Measurements from ENCODE around the gene FGF12. TPM values are rescaled to one million over a fixed set of nuclear protein-coding genes. Genes with fewer than 3 reads are reported as not detected.

The FGF12 gene
- total RNA-seq, 1 experiment from 2014 or later: 4.6 TPM

DNA sequence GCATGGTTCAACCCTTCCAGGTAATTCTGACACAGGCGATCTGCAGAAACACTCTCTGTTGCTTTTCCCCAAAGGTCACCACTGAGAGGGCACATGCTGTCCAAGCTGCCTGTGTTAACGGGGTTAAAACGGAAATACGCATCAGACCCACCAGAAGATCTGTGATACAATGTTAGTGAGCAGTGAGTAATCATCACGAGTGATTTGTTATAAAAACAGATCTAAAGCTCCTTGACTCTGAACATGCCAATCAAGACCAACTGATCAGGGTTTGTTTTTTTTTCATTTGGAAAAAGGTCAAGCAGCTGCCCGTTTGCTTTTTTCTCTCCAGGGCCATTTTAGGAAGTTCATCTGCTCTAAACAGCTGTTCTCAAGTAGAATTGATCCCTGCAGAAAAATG lies 43.2 kb downstream of the FGF12 start:
- peak; percentile 6 for DNase-seq (ENCODE audit: low read depth)

DNA sequence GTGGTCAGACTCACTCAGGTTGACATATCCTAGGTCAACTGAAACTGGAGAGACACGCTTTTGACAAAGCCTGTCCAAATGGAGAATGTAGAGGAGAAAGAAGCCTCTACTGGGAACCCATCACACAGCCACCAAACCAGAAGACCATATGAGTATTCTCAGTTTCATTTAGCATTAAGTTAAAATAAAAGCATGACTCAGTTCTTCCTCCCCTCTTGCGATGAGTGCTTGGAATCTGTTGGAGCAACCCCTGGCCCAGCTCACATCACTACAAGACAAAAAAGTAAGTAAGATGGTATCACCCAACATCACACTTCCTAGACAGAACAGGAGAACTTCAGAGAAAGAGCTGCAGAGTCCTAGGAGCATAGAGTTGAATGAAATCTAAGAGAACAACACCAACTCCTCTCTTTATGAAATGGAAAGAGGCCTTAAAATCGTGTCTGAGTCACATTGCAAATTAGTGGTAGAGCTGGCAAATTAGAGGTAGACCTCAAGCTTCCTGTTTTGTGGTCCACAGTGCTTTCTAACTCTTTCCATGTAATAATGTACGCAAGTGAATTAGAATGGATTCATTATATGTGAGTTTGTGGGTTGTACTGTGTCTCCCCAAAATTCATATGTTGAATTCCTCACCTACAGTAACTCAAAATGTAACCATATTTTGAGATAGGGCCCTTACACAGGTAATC lies 51.2 kb downstream of the FGF12 start:
- DNase-seq (ENCODE audit: low read depth): peak; percentile 7

DNA sequence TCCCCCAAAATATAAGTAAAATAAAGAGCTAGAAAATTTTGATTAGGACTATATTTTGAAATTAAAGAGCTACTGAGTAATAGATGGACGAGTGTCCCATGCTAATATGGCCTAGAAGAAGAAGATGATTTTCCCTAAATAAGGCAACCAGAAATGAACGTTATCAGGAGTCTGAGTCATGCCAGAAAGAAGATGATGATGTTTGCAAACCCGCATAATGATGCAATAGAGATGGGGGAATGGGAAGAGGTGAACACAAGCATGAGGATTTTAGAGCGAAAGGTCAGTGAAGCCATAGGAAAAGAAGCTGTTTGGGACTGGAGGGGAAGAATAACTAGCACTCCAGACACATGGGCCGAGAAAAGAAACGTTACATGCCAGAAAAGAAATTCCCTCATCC lies 71.7 kb downstream of the FGF12 start:
- no peak for DNase-seq (ENCODE audit: low read depth)

DNA sequence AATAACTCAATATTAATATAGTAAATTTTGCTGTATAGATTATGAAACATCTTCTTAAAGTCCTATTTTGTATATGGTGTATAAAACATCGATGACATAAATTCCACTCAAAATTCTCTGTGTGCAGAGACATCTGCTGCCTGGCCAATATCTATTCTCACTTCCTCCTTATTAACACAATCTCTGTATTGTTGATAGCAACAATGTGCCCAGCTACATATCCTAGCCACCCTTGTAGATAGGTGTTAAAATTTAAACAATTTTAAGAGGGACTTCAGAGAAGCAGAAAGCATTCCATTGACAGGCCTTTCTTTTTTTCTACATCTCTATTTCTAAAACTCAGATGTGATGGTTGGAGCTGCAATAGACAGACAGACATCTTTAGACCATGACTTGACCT lies 72.3 kb downstream of the FGF12 start:
- DNase-seq (ENCODE audit: low read depth): no peak

DNA sequence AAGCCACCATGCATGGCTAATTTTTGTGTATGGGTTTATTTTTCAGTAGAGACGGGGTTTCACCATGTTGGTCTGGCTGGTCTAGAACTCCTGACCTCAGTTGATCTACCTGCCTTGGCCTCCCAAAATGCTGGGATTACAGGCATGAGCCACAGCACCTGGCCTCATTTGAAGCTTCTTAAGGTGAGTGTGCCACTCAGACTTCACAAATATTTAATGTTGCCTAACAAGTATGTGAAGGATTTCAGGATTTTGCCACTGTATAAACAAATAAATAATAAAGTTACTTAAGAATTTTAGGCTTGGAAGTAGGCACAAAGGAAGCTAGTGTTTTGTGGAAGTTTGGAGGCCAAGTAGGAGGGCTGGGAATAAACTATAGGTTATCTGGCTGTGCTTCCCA lies 73.5 kb downstream of the FGF12 start:
- no peak for DNase-seq (ENCODE audit: low read depth)

DNA sequence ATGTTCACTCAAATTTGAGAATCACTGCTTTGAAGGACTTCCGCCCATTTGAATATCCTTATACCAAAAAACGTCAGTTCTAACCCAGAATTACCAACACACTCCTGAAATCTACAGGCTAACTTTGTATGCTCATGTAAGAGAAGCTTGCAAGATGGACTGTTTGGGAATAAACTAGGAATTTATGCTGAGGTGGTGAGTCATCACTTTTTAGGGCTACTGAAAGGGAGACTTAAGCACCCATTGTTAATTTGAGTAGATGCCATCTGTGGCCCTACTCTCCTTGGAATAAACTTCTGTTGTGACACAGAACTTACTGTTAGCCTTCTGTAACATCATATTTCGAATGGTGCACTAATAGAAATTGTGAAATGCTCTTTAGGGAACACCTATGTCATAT lies 74.6 kb downstream of the FGF12 start:
- DNase-seq (ENCODE audit: low read depth): no peak

DNA sequence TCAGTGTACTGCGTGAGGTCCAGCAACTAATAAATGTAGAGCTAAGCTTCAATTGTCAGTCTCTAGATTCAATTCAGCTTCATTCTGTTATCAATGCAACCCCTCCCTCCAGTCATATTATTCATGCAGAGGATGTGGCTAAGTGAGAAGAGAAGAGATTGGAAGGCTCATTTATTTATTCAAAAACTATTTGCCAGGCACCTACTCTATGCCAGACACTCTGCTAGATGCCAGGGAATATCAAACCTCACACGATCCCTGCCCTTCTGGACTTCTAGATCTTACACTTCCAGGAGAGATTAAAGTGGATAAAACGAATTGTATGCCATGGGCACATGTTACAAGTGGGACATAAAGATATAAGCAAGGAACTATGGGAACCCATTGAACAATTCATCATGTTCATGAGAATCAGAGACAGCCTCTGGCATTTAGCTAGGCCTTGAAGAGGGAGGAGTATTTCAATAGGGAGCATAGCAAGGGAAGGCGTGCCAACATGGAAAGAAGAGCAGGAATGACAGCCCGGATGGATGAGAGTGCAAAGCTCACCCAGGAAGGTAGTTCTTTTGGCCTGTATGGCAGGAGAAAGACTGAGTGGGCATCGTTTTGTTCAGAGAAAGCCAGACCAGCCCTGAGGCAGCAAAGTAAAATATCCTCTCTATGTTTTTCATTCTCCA lies 75.4 kb downstream of the FGF12 start:
- DNase-seq (ENCODE audit: low read depth): no peak

DNA sequence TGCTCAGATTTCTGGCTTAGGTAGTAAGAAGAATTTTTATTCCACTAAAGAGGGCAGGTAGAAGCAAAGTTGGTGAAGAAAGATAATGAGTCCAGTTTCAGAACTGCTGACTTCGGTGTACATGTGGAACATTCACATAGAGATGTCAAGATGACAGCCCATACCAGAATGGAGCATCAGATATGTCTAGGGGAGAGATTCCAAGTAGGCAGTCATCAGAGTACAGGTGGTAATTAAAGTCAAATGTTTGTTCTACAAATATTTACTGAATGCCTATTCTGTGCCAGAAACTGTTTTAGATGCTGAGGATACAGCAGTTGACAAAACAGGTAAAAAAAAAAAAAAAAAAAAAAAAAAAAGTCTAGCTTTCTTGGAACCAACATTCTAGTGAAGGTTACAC lies 81.9 kb downstream of the FGF12 start:
- no peak for DNase-seq (ENCODE audit: low read depth)

DNA sequence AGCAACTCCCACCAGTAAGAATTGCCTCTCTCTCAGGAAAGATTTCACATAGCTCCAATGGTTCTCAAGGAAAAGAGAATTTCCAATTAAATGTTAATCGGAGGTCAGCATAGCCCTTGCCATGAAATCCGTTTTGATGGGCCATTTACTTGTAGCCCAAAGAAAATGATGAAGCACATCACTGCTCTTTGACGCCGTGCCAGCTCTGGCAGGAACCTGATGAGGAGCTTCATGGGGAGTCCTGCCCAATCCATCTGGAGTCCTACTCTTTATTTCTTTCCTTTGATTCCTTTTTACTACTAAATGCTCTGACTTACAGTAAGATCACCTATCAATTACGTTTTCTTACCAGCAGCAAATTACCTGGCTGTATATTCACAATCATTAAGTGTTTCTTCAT lies 84.7 kb downstream of the FGF12 start:
- DNase-seq (ENCODE audit: low read depth): no peak

DNA sequence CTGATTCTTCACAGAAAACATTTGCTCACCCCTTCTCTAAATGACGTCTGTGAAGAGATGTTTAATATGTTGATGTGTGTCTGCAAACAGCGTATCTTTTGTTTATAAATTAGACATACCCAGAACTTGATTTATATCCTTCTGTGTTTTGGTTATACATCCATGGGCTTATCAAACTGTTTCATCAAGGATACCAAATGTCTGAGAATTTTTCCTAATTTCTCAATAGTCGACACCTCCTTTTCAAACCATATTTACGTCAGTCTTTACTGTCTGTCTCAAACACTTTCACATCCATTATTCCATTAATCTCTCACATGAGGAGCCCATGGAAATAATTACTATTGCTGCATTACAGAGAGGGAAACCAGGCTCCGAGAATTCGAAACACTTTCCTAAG lies 85.4 kb downstream of the FGF12 start:
- no peak for DNase-seq (ENCODE audit: low read depth)

DNA sequence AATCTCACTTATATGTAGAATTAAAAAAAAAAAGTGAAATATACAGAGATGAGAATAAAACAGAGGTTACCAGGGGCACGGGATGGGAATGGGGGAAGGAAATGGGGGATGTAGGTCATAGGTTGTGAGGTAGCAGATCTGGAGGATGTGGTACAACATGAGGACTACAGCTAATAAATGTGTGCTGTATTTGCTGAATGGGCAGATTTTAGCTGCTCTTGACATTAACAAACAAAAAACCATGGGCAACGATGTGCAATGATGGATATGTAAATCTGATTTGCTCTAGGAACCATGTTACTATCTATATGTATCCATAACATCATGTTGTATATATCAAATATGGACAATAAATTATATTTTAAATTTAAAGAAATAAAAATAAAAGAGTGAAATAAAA lies 87.4 kb downstream of the FGF12 start:
- no peak for DNase-seq (ENCODE audit: low read depth)

DNA sequence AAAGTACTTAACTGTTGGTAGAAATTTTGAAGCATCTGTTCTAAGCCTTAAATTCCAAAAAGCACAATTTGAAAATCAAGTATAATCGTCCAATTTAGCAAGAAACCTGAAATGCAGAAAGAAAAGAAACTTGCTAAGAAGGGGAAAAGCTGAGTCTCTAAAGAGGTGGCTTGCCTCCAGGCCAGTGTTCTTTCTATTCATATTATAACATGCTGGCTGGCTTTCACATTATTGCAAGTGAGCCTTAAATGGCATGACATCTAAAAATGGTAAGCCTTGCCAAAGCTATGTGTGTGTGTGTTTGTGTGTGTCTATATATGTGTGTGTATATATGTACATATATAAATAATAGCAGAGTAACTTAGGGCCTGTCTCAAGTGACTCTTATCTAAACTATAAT lies 89.5 kb downstream of the FGF12 start:
- no peak for DNase-seq (ENCODE audit: low read depth)

DNA sequence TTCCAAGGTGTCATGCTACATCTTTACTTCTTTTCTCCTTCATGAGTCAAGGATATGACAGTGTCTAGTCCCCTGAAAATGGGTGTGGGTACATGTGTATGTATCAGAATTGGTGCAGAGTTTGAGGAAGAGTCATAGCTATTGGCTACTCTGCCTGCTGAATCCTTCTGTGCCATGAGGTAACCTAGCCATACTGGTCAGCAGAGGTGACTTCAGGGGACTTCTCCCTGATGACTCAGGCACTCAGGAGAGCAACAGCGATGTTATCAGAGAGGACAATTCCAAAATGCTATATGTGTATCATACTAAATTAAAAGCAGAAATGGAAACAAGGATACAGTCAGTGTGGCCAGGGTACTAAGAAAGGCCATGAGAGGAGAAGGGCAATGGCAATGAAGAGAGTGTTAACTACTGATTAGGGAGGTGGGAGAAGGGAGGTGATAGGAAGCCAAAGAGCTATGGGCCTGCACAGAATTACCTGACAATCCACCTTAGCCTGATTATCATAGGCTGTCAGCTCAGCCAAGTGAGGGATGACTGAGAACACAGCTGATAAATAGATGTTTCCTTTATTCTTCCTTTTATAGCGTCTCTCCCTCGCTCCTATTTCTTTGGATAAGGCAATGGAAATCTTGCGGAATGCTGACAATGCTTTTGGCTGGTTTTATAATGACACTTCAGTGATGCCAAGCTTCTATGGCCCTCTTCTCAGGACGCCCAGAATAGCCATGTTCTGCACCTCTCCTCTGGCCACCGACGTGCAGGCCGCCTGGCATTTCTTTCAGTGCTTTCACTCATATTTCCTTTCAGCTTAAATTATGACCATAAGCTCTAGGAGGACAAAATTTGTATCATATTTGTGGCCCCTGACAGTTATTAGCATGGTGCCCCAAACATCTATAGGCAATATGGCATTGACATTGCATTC lies 90.6 kb downstream of the FGF12 start:
- DNase-seq (ENCODE audit: low read depth): no peak

DNA sequence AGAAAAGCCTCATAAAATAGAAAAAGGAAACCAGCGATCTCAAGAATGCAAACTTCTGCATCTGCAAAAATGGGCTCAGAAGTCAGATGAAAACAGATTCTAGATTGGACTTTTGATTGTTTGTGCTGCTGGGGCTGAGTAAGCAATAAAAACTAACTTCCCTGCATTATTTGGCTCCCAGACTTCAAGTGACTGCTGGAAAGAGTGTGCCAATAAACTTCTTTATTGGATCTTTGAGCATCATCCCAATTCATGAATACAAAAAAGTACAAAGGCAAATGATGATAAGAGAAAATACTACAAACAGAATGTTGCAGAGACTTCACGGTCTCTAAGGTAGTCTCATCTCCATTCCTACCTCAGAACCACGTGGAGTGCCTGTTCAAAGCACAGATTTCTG lies 97.9 kb downstream of the FGF12 start:
- DNase-seq (ENCODE audit: low read depth): no peak

DNA sequence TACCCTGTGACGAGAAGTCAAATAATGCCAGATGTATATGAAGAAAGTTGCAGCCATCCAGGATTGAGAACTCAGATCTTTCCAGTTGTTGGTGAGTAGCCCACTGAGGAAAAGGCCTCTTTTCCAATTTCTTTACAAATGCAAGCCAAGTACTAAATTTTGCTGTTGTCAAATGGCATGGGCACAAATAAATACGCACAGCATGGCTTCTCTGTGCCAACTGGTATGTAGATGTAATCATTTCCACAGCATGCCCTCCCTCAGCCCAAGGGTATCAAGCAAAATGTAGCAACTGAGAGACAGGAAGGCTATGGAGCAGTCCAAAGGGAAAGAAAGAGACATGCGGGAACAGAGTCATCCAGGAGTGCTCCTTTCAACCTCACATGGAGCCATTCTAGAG lies 105.4 kb downstream of the FGF12 start:
- no peak for DNase-seq (ENCODE audit: low read depth)

DNA sequence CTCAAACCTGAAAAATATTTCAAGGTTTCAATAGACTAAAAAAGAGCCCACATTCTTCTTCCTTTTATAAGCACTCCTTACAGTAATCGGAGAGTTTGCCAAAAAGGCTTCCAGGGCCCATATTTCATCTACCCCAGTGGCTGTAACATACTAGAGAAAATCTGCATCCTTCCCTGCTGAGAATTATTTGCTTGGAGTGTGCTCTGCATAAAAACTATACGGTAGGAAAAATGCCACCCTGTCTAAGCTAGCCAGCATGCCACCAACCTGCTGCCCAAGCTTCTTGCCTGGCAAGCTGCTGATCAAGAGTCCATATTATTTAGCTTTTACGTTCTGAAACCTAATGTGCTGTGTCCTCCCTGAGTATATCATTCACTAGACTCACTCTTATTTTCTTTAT lies 107.1 kb downstream of the FGF12 start:
- no peak for DNase-seq (ENCODE audit: low read depth)

DNA sequence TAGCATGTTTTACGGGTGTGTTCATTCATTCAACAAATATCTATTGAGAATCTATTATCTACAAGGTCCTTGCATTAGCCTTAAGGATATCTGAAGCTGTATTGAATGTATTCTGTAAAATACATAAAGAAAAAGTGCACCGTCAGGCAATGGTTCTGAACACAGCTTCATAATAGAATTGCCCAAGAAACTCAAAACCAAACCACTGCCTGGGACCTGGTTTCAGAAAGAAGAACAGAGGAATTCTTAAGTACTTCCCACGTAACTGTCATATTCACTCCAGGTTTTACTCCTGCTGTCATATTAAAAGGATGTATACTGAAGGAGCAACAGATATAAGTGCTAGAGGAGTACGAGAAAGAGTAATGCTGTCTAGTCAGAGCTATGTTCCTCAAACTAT lies 115.9 kb downstream of the FGF12 start:
- no peak for DNase-seq (ENCODE audit: low read depth)

DNA sequence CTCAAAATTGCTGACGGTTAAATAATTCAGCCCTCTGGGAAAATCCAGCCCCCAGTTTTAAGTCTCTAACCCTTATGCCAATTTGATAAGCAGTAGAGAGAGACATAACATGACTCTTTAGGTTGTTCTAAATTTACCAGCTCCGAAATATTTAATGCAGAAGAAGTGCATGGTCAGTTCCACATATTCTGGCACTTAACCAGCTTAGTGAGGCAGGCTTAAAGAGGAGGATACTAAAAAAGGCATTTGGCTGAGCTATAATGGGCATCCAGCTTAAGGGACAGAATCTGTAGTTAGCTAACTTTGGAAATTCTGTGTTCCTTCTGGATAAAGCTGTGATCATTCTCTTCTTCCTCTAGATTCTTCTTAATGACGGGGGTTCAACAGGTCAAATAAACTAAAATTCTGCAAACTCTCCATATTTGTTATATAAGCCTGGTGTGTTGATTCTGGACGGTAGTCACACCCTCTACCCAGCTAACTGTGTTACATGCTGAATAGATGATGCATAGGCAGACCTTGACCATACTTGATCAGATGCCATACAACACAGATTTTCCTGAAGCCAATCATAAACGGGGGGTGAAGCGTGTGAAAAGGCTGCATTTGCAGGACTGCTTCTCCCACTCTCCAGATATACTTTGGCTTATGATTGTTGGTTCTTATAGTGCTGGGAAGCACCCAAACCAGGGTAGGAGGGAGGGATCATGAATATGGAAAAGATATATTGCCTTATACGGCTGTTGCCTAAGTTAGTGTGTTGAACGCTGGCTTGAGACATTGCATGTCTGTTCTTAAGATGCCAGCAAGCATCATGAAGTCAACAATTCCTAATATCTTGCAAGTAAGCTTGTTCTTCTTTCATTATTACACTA lies 118.4 kb downstream of the FGF12 start:
- no peak for DNase-seq (ENCODE audit: low read depth)

DNA sequence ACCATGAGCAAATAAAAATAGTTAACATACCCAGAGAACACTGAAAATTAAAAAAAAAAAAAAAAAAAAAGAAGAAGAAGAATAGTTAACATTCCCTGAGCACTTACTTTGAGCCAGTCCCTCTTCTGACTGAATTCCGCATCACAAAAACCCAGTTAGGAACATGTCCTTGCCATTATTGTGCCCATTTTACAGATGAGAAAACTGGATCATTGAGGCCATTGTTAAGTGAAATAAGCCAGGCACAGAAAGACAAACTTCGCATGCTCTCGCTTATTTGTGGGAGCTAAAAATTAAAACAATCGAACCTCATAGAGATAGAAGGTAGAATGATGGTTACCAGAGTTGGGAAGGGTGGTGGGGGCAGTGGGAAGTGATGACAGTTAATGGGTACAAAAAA lies 119.5 kb downstream of the FGF12 start:
- no peak for DNase-seq (ENCODE audit: low read depth)

DNA sequence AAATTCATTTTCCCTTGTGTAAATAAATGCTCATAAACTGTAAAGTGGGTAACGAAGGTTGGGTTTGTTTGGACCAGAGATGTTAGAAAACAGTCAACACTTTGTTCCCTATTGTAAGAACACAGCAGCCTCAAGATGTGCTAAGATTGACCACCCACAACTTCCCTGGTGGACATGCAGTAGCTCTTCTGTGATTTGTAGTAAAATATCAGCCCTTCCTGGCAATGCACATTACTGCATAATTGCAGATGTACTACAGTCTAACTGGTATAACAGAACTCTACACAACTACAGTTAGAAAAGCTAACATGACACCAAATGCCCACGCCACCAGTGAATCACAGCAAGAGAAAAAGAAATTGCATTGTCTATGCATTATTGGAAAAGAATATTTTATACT lies 129.4 kb downstream of the FGF12 start:
- no peak for DNase-seq (ENCODE audit: low read depth)

DNA sequence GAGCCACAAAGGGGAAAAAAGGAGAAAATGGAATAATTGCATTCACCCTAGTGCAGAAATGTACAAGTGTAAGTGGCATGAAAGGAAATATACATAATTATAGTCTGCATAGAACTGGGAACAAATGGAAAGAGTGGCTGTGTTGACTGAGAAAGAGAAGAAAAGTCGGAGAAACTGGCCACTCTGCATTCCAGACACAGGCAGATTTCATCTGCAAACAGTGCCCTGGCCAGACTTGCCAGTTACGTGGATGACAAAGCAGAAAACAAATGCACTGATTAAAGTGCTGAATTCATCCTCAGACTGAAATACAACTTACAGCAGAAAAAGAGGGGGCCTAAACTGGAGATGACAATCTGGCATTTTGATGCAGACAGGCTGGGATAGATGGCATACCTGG lies 129.8 kb downstream of the FGF12 start:
- no peak for DNase-seq (ENCODE audit: low read depth)

DNA sequence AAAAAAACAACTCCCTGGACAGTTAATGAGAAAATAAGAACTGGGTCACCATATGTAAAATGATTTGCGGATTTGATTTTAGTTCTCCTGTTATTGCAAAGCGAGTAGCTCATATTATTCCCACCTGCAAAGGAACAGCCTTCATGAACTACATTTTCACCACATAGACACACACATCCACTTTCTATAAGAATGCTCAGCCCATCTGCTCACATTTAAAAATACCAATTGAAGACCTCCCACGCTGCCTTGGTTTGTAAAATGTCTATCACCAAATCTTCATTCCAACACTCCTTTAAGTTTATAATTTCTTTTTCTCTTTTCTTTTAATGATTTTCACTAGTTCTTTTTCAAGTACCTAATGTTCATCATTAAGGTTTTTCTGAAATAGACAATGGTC lies 148.6 kb downstream of the FGF12 start:
- DNase-seq (ENCODE audit: low read depth): no peak

All from M059J (cell line).